ENCODE results near the gene TANGO2.
A peak's percentile ranks its signal among the peaks of the same experiment; 100 is the strongest.

TANGO2 gene

GRCh38 chr22:19977296-19978243 lies 43.3 kb upstream of the TANGO2 start:
- Histone ChIP-seq H3K4me1 (ENCODE audit: control insufficient read depth, insufficient read depth, low read length) (no peaks in the 10 kb centered on the region), H3K9ac (ENCODE audit: low read length) (no peak overlapping the region), H3K4me3 (ENCODE audit: low read length) (no peak overlapping the region), H3K9me3 (ENCODE audit: control insufficient read depth, low read length) (no peaks in the 10 kb centered on the region), H3K27me3 (replicated peaks; ENCODE audit: control insufficient read depth, insufficient read depth, low read length) (no peaks in the 10 kb centered on the region), H3K36me3 (ENCODE audit: control insufficient read depth, insufficient read depth, low read length, severe bottlenecking) (no peaks in the 10 kb centered on the region)
- DNase-seq (ENCODE audit: low read depth) = no peak

- no peaks in the 10 kb centered on the region for H3K4me1 ChIP-seq (ENCODE audit: control insufficient read depth, insufficient read depth, low read length)
- H3K9ac ChIP-seq (ENCODE audit: low read length) = no peak overlapping the region
- H3K4me3 ChIP-seq (ENCODE audit: low read length) = no peak overlapping the region
- no peaks in the 10 kb centered on the region for H3K9me3 ChIP-seq (ENCODE audit: control insufficient read depth, low read length)
- H3K36me3 ChIP-seq (ENCODE audit: control insufficient read depth, insufficient read depth, low read length, severe bottlenecking) = no peaks in the 10 kb centered on the region
- no peaks in the 10 kb centered on the region for H3K27me3 ChIP-seq (replicated peaks; ENCODE audit: control insufficient read depth, insufficient read depth, low read length)
- DNase-seq (ENCODE audit: low read depth) = no peak
Observed at GRCh38 chr22:19978748-19979147, 42.2 kb upstream of the TANGO2 start.

- no peaks in the 10 kb centered on the region for H3K36me3 ChIP-seq (ENCODE audit: control insufficient read depth, insufficient read depth, low read length, severe bottlenecking)
- H3K9me3 ChIP-seq (ENCODE audit: control insufficient read depth, low read length) = no peaks in the 10 kb centered on the region
- H3K9ac ChIP-seq (ENCODE audit: low read length) = no peak overlapping the region
- H3K4me1 ChIP-seq (ENCODE audit: control insufficient read depth, insufficient read depth, low read length) = no peaks in the 10 kb centered on the region
- no peak overlapping the region for H3K4me3 ChIP-seq (ENCODE audit: low read length)
- DNase-seq (ENCODE audit: low read depth) = no peak
- no peaks in the 10 kb centered on the region for H3K27me3 ChIP-seq (replicated peaks; ENCODE audit: control insufficient read depth, insufficient read depth, low read length)
Observed at GRCh38 chr22:19979712-19980493, 41.0 kb upstream of the TANGO2 start.

- H3K4me3 ChIP-seq (ENCODE audit: low read length) = no peak overlapping the region
- no peaks in the 10 kb centered on the region for H3K4me1 ChIP-seq (ENCODE audit: control insufficient read depth, insufficient read depth, low read length)
- no peak for DNase-seq (ENCODE audit: low read depth)
Observed at GRCh38 chr22:19980766-19981165, 40.1 kb upstream of the TANGO2 start.

GRCh38 chr22:19981171-19981960 lies 39.5 kb upstream of the TANGO2 start:
- Histone ChIP-seq H3K4me3 (ENCODE audit: low read length) (no peak overlapping the region), H3K27me3 (replicated peaks; ENCODE audit: control insufficient read depth, insufficient read depth, low read length) (no peaks in the 10 kb centered on the region), H3K9ac (ENCODE audit: low read length) (no peak overlapping the region), H3K36me3 (ENCODE audit: control insufficient read depth, insufficient read depth, low read length, severe bottlenecking) (no peaks in the 10 kb centered on the region), H3K9me3 (ENCODE audit: control insufficient read depth, low read length) (no peaks in the 10 kb centered on the region), H3K4me1 (ENCODE audit: control insufficient read depth, insufficient read depth, low read length) (no peaks in the 10 kb centered on the region)
- DNase-seq (ENCODE audit: low read depth) = no peak

More at GRCh38 chr22:19980766-19981165, 40.1 kb upstream of the TANGO2 start:
- Histone ChIP-seq H3K9ac (ENCODE audit: low read length) (no peak overlapping the region), H3K36me3 (ENCODE audit: control insufficient read depth, insufficient read depth, low read length, severe bottlenecking) (no peaks in the 10 kb centered on the region), H3K27me3 (replicated peaks; ENCODE audit: control insufficient read depth, insufficient read depth, low read length) (no peaks in the 10 kb centered on the region), H3K9me3 (ENCODE audit: control insufficient read depth, low read length) (no peaks in the 10 kb centered on the region)

- DNase-seq (ENCODE audit: low read depth) = no peak
- Histone ChIP-seq H3K9ac (ENCODE audit: low read length) (no peak overlapping the region), H3K27me3 (replicated peaks; ENCODE audit: control insufficient read depth, insufficient read depth, low read length) (no peaks in the 10 kb centered on the region), H3K4me3 (ENCODE audit: low read length) (no peak overlapping the region), H3K36me3 (ENCODE audit: control insufficient read depth, insufficient read depth, low read length, severe bottlenecking) (no peaks in the 10 kb centered on the region), H3K9me3 (ENCODE audit: control insufficient read depth, low read length) (no peaks in the 10 kb centered on the region), H3K4me1 (ENCODE audit: control insufficient read depth, insufficient read depth, low read length) (no peaks in the 10 kb centered on the region)
Observed at GRCh38 chr22:19981961-19982920, 38.7 kb upstream of the TANGO2 start.

GRCh38 chr22:19982991-19983578 lies 37.8 kb upstream of the TANGO2 start:
- Histone ChIP-seq H3K4me1 (ENCODE audit: control insufficient read depth, insufficient read depth, low read length) (no peaks in the 10 kb centered on the region), H3K27me3 (replicated peaks; ENCODE audit: control insufficient read depth, insufficient read depth, low read length) (no peaks in the 10 kb centered on the region), H3K36me3 (ENCODE audit: control insufficient read depth, insufficient read depth, low read length, severe bottlenecking) (no peaks in the 10 kb centered on the region), H3K4me3 (ENCODE audit: low read length) (no peak overlapping the region), H3K9me3 (ENCODE audit: control insufficient read depth, low read length) (no peaks in the 10 kb centered on the region), H3K9ac (ENCODE audit: low read length) (no peak overlapping the region)
- no peak for DNase-seq (ENCODE audit: low read depth)

GRCh38 chr22:19983741-19984140 lies 37.2 kb upstream of the TANGO2 start:
- no peaks in the 10 kb centered on the region for H3K4me1 ChIP-seq (ENCODE audit: control insufficient read depth, insufficient read depth, low read length)
- DNase-seq (ENCODE audit: low read depth) = no peak
- no peak overlapping the region for H3K9ac ChIP-seq (ENCODE audit: low read length)
- no peaks in the 10 kb centered on the region for H3K9me3 ChIP-seq (ENCODE audit: control insufficient read depth, low read length)
- no peak overlapping the region for H3K4me3 ChIP-seq (ENCODE audit: low read length)
- no peaks in the 10 kb centered on the region for H3K27me3 ChIP-seq (replicated peaks; ENCODE audit: control insufficient read depth, insufficient read depth, low read length)
- no peaks in the 10 kb centered on the region for H3K36me3 ChIP-seq (ENCODE audit: control insufficient read depth, insufficient read depth, low read length, severe bottlenecking)

GRCh38 chr22:19984201-19984753 lies 36.6 kb upstream of the TANGO2 start:
- H3K27me3 ChIP-seq (replicated peaks; ENCODE audit: control insufficient read depth, insufficient read depth, low read length) = no peaks in the 10 kb centered on the region
- no peaks in the 10 kb centered on the region for H3K36me3 ChIP-seq (ENCODE audit: control insufficient read depth, insufficient read depth, low read length, severe bottlenecking)
- no peak overlapping the region for H3K4me3 ChIP-seq (ENCODE audit: low read length)
- H3K9me3 ChIP-seq (ENCODE audit: control insufficient read depth, low read length) = no peaks in the 10 kb centered on the region
- no peaks in the 10 kb centered on the region for H3K4me1 ChIP-seq (ENCODE audit: control insufficient read depth, insufficient read depth, low read length)
- no peak overlapping the region for H3K9ac ChIP-seq (ENCODE audit: low read length)
- peak; percentile 51 for DNase-seq (ENCODE audit: low read depth)

Measured in adipocyte (in vitro differentiated cells).